Peyer's patch (tissue), 4 donors: ENCODE data around the gene DHRS7B. TPM values are rescaled to one million over a fixed set of nuclear protein-coding genes. Genes with fewer than 3 reads are reported as not detected.

Source experiments
- DNase-seq, 3 donors: peaks; one replicate each; pipeline ENCODE4 v3.0.0-alpha.2; 2017 to 2019
- H3K27ac ChIP-seq, 4 donors: fragments of 200-600 bp; sonication (generic); one replicate each; pipeline ENCODE4 v1.5.1; 2016 to 2019
- H3K27me3 ChIP-seq, 2 donors: fragments of 200-600 bp; sonication (generic); one replicate each; pipeline ENCODE4 v1.5.1; 2019
- H3K36me3 ChIP-seq, 3 donors: fragments of 200-600 bp; sonication (generic); one replicate each; pipeline ENCODE4 v1.5.1; 2016 to 2019
- H3K4me1 ChIP-seq, 4 donors: fragments of 200-600 bp; sonication (generic); one replicate each; pipeline ENCODE4 v1.5.1; 2016 to 2019
- H3K4me3 ChIP-seq, 4 donors: fragments of 200-600 bp; sonication (generic); 1 replicate in 3 of 4; 2 replicates in 1 of 4; pipeline ENCODE4 v1.5.1; 2016 to 2019; ENCODE audit warnings: mild to moderate bottlenecking in 1 of 4
- H3K9me3 ChIP-seq, 4 donors: fragments of 200-600 bp; sonication (generic); one replicate each; pipeline ENCODE4 v1.5.1; 2016 to 2019; ENCODE audit warnings: mild to moderate bottlenecking in 1 of 4
- CTCF ChIP-seq, 6 experiments: fragments of 450-650 bp in 4 of 6; fragments of 200-600 bp in 2 of 6; sonication (generic) in 1 of 6; IDR thresholded peaks; one replicate each; pipeline ENCODE4 v1.5.1; 2017 to 2019; ENCODE audit warnings: antibody characterized with exemption in 6 of 6, mild to moderate bottlenecking in 3 of 6, moderate library complexity in 1 of 6
- POLR2A ChIP-seq, 2 donors: fragments of 450-650 bp; IDR thresholded peaks; one replicate each; pipeline ENCODE4 v1.5.1; 2017; ENCODE audit warnings: antibody characterized with exemption in 2 of 2, mild to moderate bottlenecking in 2 of 2, moderate library complexity in 2 of 2
- total RNA-seq, 4 donors: library from RNA; depleted of rRNA; stranded (reverse); fragments of >200 nt; gene quantifications; one replicate each; pipeline ENCODE4 v1.1.0, GENCODE V29; 2016

The DHRS7B gene
- total RNA-seq, 4 donors from 2014 or later, result 20.6 to 41.2 (median 26.2) TPM

DNA sequence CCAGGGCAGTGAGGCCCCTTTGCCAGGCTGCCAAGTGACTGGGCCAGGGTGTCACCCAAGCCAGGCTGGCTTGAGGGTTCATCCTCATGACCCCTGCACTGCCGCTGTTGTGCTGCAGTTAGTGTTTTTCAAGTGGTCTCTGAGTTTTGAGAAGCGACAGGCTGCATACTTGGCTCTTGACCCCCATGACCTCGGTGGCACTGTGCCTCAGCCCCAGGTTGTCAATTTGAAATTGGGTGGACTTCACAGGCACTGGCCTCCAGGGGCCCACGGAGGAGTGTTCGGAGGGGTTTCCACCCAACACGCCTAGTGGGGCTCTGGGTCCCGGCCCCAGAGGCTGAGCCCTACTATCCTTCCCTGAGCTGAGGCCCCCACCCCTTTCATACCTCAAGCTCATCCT is 42.7 kb downstream of the DHRS7B start:
- Histone ChIP-seq H3K4me1 (no peaks in the 10 kb centered on the region), H3K4me3 (no peak overlapping the region), H3K9me3 (no peaks in the 10 kb centered on the region), H3K27me3 (no peaks in the 10 kb centered on the region), H3K27ac (no peak overlapping the region), H3K36me3 (peaks cover 0 to 26% (median 0%) of the 10 kb centered on the region in 3 donors)
- no peak for DNase-seq
- TF ChIP-seq CTCF (IDR thresholded peaks at IDR 0.05), result no peak
- TF ChIP-seq POLR2A (IDR thresholded peaks at IDR 0.05), result no peak

- no peak overlapping the region for H3K27ac ChIP-seq
- no peaks in the 10 kb centered on the region for H3K27me3 ChIP-seq
- no peak overlapping the region for H3K4me3 ChIP-seq
- peaks cover 0 to 26% (median 0%) of the 10 kb centered on the region in 3 donors for H3K36me3 ChIP-seq
- H3K4me1 ChIP-seq, result no peaks in the 10 kb centered on the region
- DNase-seq, result no peak
- H3K9me3 ChIP-seq, result no peaks in the 10 kb centered on the region
- TF ChIP-seq POLR2A (IDR thresholded peaks at IDR 0.05) (no peak), CTCF (IDR thresholded peaks at IDR 0.05) (no peak)
Measured at GRCh38 chr17:21170809-21171208, 44.0 kb downstream of the DHRS7B start.

DNA sequence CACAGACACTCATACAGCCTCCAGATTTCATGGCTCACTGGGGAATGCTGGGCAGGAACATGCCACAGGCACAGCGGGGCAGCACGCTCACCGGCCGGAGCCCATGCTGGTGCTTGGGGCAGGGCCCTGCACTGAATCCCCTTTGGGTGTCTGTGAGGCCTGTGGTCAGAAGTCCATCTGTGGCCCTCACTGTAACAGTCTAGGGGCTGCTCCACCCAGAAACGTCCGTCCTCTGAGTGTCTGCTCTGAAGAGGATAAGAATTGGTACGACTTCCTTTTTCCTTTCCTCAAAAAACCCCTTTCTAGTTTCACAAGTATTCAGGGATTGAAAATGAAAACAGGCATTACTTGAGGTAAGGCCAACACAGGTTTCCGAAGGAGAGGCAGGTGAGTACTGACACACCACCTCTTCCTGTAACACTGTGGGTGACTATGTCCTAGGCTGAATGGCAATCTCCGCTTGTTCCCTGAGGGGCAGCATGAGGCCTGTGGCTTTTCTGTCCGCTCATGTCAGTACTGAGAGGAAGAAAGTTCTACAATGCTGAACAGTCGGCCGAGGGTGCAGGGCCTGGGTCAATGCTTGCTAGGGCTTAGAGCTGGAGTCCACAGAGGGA is 44.7 kb downstream of the DHRS7B start:
- H3K4me1 ChIP-seq, result no peaks in the 10 kb centered on the region
- TF ChIP-seq POLR2A (IDR thresholded peaks at IDR 0.05) (no peak), CTCF (IDR thresholded peaks at IDR 0.05) (no peak)
- H3K27me3 ChIP-seq, result no peaks in the 10 kb centered on the region
- H3K36me3 ChIP-seq, result peaks cover 0 to 26% (median 0%) of the 10 kb centered on the region in 3 donors
- no peak overlapping the region for H3K4me3 ChIP-seq
- H3K27ac ChIP-seq, result no peak overlapping the region
- no peaks in the 10 kb centered on the region for H3K9me3 ChIP-seq
- no peak for DNase-seq

GRCh38 chr17:21171970-21172510 is 45.3 kb downstream of the DHRS7B start:
- TF ChIP-seq POLR2A (IDR thresholded peaks at IDR 0.05), result no peak
- TF ChIP-seq CTCF (IDR thresholded peaks at IDR 0.05), result no peak
- no peak overlapping the region for H3K27ac ChIP-seq
- H3K4me1 ChIP-seq, result no peaks in the 10 kb centered on the region

DNA sequence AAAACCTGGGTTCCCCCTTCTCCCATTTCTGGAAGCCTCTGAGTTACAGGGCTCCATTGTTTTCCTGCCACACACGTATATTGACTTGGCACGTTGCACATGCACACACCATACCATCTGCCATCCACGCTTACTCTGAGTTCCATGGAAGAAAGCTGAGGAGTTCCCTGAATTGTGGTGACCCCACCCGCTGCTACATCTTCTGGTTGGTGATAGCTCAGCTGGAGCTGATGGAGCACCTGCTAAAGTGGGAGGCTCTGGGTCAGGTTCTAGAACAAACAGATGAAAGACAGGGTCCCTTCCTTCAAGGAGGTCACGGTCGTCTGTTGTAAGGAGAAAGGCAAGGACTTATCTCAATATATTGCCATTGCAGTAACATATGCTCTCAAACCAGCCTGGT is 46.1 kb downstream of the DHRS7B start:
- Histone ChIP-seq H3K4me3 (no peak overlapping the region), H3K27ac (no peak overlapping the region), H3K36me3 (peaks cover 0 to 26% (median 0%) of the 10 kb centered on the region in 3 donors), H3K4me1 (no peaks in the 10 kb centered on the region), H3K27me3 (no peaks in the 10 kb centered on the region), H3K9me3 (no peaks in the 10 kb centered on the region)
- no peak for TF ChIP-seq CTCF (IDR thresholded peaks at IDR 0.05)
- no peak for TF ChIP-seq POLR2A (IDR thresholded peaks at IDR 0.05)
- no peak for DNase-seq

More at GRCh38 chr17:21171970-21172510, 45.3 kb downstream of the DHRS7B start:
- no peak overlapping the region for H3K4me3 ChIP-seq
- no peaks in the 10 kb centered on the region for H3K27me3 ChIP-seq
- no peak for DNase-seq
- H3K9me3 ChIP-seq, result no peaks in the 10 kb centered on the region
- H3K36me3 ChIP-seq, result peaks cover 0 to 26% (median 0%) of the 10 kb centered on the region in 3 donors
